ENCODE results near the gene STK32B. TPM values are rescaled to one million over a fixed set of nuclear protein-coding genes. Genes with fewer than 3 reads are reported as not detected.

The STK32B gene
- total and polyA plus RNA-seq, 2 of the 8 experiments (the other 6 are each of a cell fraction or from before 2014, with no cell fraction given) = 2.3 to 2.5 TPM

GRCh38 chr4:5101571-5101970, 50.3 kb downstream of the STK32B start:
- H3K9ac ChIP-seq (replicated peaks in 1 of 4; ENCODE audit: extremely low read depth in 1 of 4, low read depth in 3 of 4, low read length in 3 of 4) = no peak overlapping the region
- H3K56ac ChIP-seq (replicated peaks; ENCODE audit: insufficient read length, low read depth, low read length) = no peak overlapping the region
- no peak overlapping the region for H2BK15ac ChIP-seq (ENCODE audit: low read length)
- no peak overlapping the region for H3K14ac ChIP-seq (ENCODE audit: insufficient read length)
- no peaks in the 10 kb centered on the region for H3K23me2 ChIP-seq (ENCODE audit: low read depth, low read length)
- DNase-seq (ENCODE audit: low read depth in 1 of 2, low spot score in 2 of 2) (no peak), FAIRE-seq (no peak)
- H3K9me3 ChIP-seq (ENCODE audit: insufficient read depth in 2 of 2, low read depth in 1 of 2, low read length in 1 of 2) = 0 out of 4 replicates have a peak, but pooled peaks cover 0 to 4% of the 10 kb centered on the region in 2 experiments
- H4K5ac ChIP-seq (ENCODE audit: insufficient read length, low read depth, low read length) = no peak overlapping the region
- 88% methylated on average over 3 of the region's 3 CpGs; no CpG with 5 or more reads in 1 of the 2 experiments for WGBS, 2 experiments (ENCODE audit: extremely low coverage in 1 of 2, insufficient coverage in 1 of 2, insufficient read length in 1 of 2, insufficient replicate concordance in 2 of 2, low coverage in 1 of 2, low lambda C conversion rate in 2 of 2, missing lambda C conversion rate in 1 of 2)
- H3K4ac ChIP-seq (replicated peaks; ENCODE audit: insufficient read length, low read depth, low read length) = no peak overlapping the region
- H2BK20ac ChIP-seq (ENCODE audit: low read length) = no peak overlapping the region
- no peak overlapping the region for H3K23ac ChIP-seq (ENCODE audit: insufficient read length)
- no peaks in the 10 kb centered on the region; a peak in 1 of 7 replicates for H3K27me3 ChIP-seq (replicated peaks in 1 of 4; ENCODE audit: control insufficient read depth in 3 of 4, extremely low read depth in 1 of 4, insufficient read depth in 3 of 4, low read length in 3 of 4)
- H2BK5ac ChIP-seq (ENCODE audit: low read depth, low read length) = no peak overlapping the region
- H3K79me1 ChIP-seq (ENCODE audit: low read depth, low read length) = no peaks in the 10 kb centered on the region
- no peaks in the 10 kb centered on the region for H3K36me3 ChIP-seq (ENCODE audit: control insufficient read depth in 2 of 4, insufficient read depth in 4 of 4, low read length in 3 of 4)
- H3K18ac ChIP-seq (ENCODE audit: extremely low read depth, low read length) = no peak overlapping the region
- CTCF ChIA-PET (ENCODE audit: partially characterized antibody) = no interaction called here
- H3K27ac ChIP-seq (ENCODE audit: low read depth, low read length) = no peak overlapping the region
- H2AK5ac ChIP-seq (ENCODE audit: low read depth, low read length) = no peak overlapping the region
- H4K8ac ChIP-seq (ENCODE audit: extremely low read depth, insufficient read depth, low read length) = no peak overlapping the region
- no peak overlapping the region for H2BK12ac ChIP-seq (ENCODE audit: low read depth, low read length)
- H2BK120ac ChIP-seq (replicated peaks; ENCODE audit: low read depth, low read length) = no peak overlapping the region
- H3K4me2 ChIP-seq (ENCODE audit: insufficient read depth in 1 of 2, low read depth in 2 of 2, low read length in 2 of 2) = no peak overlapping the region
- no peaks in the 10 kb centered on the region for H4K20me1 ChIP-seq (replicated peaks in 1 of 2; ENCODE audit: control insufficient read depth in 1 of 2, insufficient read depth in 2 of 2, low read length in 2 of 2)
- H3K4me3 ChIP-seq (ENCODE audit: extremely low read depth in 1 of 4, insufficient read depth in 2 of 4, low read depth in 3 of 4, low read length in 4 of 4) = no peak overlapping the region
- no peaks in the 10 kb centered on the region for H3K4me1 ChIP-seq (replicated peaks in 1 of 4; ENCODE audit: control insufficient read depth in 3 of 4, insufficient read depth in 4 of 4, low read length in 3 of 4)
- POLR2A ChIA-PET (ENCODE audit: partially characterized antibody) = no interaction called here
- no peak overlapping the region for H2AFZ ChIP-seq (ENCODE audit: low read length)
- no peaks in the 10 kb centered on the region for H3K79me2 ChIP-seq (ENCODE audit: control insufficient read depth in 1 of 2, insufficient read depth in 2 of 2, low read length in 2 of 2)
- H4K91ac ChIP-seq (replicated peaks; ENCODE audit: insufficient read length, low read length) = no peak overlapping the region
- TF ChIP-seq MAX (IDR thresholded peaks at IDR 0.05) (no peak), CTCF (IDR thresholded peaks at IDR 0.05; ENCODE audit: control extremely low read depth in 1 of 3, insufficient read depth in 1 of 3, low read depth in 1 of 3, low read length in 3 of 3) (no peak), CTBP2 (IDR thresholded peaks at IDR 0.05; ENCODE audit: borderline replicate concordance, insufficient read depth, insufficient read length, low read length) (no peak), CEBPB (IDR thresholded peaks at IDR 0.05; ENCODE audit: low read depth, low read length) (no peak), USF2 (IDR thresholded peaks at IDR 0.05; ENCODE audit: low read length) (no peak), CBX5 (IDR thresholded peaks at IDR 0.05; ENCODE audit: low read depth, low read length) (no peak), CHD1 (IDR thresholded peaks at IDR 0.05; ENCODE audit: low read depth, low read length) (no peak), POLR2AphosphoS5 (IDR thresholded peaks at IDR 0.05; ENCODE audit: low read depth, low read length) (no peak), TAF7 (optimal IDR thresholded peaks at IDR 0.05; ENCODE audit: borderline replicate concordance, low read depth, low read length) (no peak), MAFK (IDR thresholded peaks at IDR 0.05; ENCODE audit: low read depth, low read length) (no peak), SP1 (IDR thresholded peaks at IDR 0.05; ENCODE audit: low read depth, low read length) (no peak)

Measured in H1 (cell line).